ENCODE results near the gene RASA2.

Gene RASA2

GRCh38 chr3:141537856-141538255, 51.0 kb downstream of the RASA2 start:
- H3K4me3 ChIP-seq (ENCODE audit: low read depth, low read length): no peak overlapping the region
- TF ChIP-seq CTCF (IDR thresholded peaks at IDR 0.05; ENCODE audit: low read depth, low read length, missing control alignments): no peak
- DNase-seq (ENCODE audit: low read depth): no peak
- in situ Hi-C loops (cut with HindIII; ENCODE audit: low sequenced_read_pairs): no loop called here

- no peak overlapping the region for H3K4me3 ChIP-seq (ENCODE audit: low read depth, low read length)
- no peak for DNase-seq (ENCODE audit: low read depth)
- no peak for TF ChIP-seq CTCF (IDR thresholded peaks at IDR 0.05; ENCODE audit: low read depth, low read length, missing control alignments)
- in situ Hi-C loops (cut with HindIII; ENCODE audit: low sequenced_read_pairs): no loop called here
These were observed 51.9 kb downstream of the RASA2 start for GRCh38 chr3:141538568-141539240.

- in situ Hi-C loops (cut with HindIII; ENCODE audit: low sequenced_read_pairs): no loop called here
- no peak for TF ChIP-seq CTCF (IDR thresholded peaks at IDR 0.05; ENCODE audit: low read depth, low read length, missing control alignments)
- no peak for DNase-seq (ENCODE audit: low read depth)
These were observed 52.8 kb downstream of the RASA2 start for GRCh38 chr3:141539431-141540187.

GRCh38 chr3:141540531-141540930, 53.7 kb downstream of the RASA2 start:
- TF ChIP-seq CTCF (IDR thresholded peaks at IDR 0.05; ENCODE audit: low read depth, low read length, missing control alignments): no peak
- H3K4me3 ChIP-seq (ENCODE audit: low read depth, low read length): no peak overlapping the region
- in situ Hi-C loops (cut with HindIII; ENCODE audit: low sequenced_read_pairs): no loop called here
- no peak for DNase-seq (ENCODE audit: low read depth)

More at GRCh38 chr3:141539431-141540187, 52.8 kb downstream of the RASA2 start:
- H3K4me3 ChIP-seq (ENCODE audit: low read depth, low read length): no peak overlapping the region

- no peak for TF ChIP-seq CTCF (IDR thresholded peaks at IDR 0.05; ENCODE audit: low read depth, low read length, missing control alignments)
- no peak for DNase-seq (ENCODE audit: low read depth)
- in situ Hi-C loops (cut with HindIII; ENCODE audit: low sequenced_read_pairs): no loop called here
- no peak overlapping the region for H3K4me3 ChIP-seq (ENCODE audit: low read depth, low read length)
These were observed 55.6 kb downstream of the RASA2 start for GRCh38 chr3:141542202-141542969.

- no peak overlapping the region for H3K4me3 ChIP-seq (ENCODE audit: low read depth, low read length)
- TF ChIP-seq CTCF (IDR thresholded peaks at IDR 0.05; ENCODE audit: low read depth, low read length, missing control alignments): no peak
- in situ Hi-C loops (cut with HindIII; ENCODE audit: low sequenced_read_pairs): no loop called here
- no peak for DNase-seq (ENCODE audit: low read depth)
These were observed 56.2 kb downstream of the RASA2 start for GRCh38 chr3:141542989-141543388.

Data from astrocyte of the cerebellum (primary cell).